ENCODE measurements around the gene CCDC183.
"Not testable (repeated sequence)": the region's sequence is repeated elsewhere in the genome, so short reads cannot be mapped to it uniquely, and the experiment has no call there.

CCDC183 gene

GRCh38 chr9:136785565-136786355 is 10.4 kb upstream of the CCDC183 start:
- DNase-seq = not testable (repeated sequence)

DNA sequence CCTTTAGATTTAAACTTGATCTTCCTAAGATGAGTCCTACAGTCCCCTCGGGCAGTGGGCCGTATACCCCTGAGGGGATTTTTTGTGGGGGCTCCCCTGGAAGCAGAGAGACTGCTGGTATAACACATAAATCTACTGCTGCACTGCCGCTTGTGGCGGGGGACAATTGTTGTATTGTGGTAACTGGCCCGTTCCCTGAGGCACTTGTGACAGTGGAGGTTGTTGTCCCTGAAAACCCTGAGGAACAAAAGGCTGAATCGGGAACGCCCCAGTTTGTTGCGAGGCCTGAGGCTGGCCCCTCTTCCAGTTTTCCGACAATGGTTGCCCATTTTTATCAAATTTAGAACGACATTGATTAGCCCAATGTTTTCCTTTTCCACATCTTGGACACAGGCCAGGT is 9.7 kb upstream of the CCDC183 start:
- no peak for DNase-seq

DNA sequence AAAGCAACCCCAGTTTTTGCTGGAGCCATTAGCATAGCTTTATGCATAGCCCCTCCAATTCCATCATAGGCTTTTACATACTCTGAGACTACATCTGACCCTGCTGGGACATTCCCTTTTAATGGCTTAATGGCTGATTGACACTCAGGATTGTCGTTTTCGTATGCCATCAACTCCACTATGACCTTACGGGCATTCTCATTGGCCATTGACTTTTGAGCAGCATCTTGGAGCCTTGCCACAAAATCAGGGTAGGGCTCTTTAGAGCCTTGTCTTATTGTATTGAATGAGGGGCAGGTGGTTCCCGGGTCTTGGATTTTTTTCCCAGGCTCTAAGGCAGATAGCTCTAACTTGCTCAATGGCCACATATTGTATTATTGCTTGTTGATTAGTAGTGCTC is 9.2 kb upstream of the CCDC183 start:
- not testable (repeated sequence) for DNase-seq

DNA sequence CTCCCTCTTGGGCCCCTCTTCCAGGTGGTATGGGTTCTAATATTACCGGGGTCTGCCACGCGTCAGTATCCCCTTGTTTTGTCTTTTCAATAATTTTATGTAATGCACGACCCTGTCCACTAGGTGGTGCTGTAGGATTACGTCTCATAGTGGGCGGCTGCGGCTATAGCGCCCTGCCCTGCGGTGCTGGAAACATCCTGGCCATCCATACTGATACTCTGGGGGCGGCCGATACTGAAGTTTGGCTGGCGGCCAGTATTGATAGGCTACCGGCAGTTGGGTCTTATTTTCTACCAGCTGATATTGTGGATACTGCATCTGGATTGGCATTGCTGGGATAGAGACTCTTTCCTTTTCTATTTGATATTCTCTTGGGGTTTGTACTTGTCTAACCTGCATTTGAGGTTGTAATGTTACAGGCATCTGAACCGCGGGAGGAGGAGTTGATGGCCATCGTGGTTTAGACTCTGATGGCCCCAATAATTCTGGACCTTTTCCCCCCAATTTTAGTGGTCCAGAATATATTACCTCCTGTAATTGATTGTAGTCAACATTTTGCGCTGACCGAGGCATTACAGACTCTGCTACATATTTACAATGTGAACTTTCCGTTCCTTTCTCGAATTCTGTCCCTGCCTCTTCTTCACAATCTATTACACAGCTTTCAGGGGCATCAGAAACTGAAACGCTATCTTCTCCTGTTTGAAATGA is 8.3 kb upstream of the CCDC183 start:
- DNase-seq = peak; percentile 69

DNA sequence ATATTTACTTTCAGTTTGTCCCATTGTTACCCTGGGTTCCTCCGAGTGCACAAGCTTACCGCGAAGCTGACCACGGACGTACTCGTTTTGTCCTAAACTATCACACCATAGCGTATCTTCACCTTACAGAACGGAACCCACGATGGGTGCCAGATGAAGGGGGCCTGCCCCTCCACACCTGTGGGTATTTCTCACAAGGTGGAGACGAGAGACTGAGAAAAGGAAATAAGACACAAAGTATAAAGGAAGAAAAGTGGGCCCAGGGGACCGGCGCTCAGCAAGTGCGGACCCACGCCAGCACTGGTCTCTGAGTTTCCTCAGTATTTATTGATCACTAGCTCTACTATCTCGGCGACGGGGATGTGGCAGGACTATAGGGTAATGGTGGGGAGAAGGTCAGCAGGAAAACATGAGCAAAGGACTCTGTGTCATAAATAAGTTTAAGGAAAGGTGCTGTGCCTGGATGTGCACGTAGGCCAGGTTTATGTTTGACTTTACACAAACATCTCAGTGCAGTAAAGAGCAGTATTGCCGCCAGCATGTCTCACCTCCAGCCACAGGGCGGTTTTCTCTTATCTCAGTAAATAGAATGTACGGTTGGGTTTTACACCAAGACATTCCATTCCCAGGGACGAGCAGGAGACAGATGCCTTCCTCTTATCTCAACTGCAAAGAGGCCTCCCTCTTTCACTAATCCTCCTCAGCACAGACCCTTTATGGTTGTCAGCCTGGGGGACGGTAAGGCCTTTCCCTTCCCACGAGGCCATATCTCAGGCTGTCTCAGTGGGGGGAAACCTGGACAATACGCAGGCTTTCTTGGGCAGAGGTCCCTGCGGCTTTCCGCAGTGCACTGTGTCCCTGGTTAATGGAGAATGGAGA is 7.3 kb upstream of the CCDC183 start:
- DNase-seq = not testable (repeated sequence)

DNA sequence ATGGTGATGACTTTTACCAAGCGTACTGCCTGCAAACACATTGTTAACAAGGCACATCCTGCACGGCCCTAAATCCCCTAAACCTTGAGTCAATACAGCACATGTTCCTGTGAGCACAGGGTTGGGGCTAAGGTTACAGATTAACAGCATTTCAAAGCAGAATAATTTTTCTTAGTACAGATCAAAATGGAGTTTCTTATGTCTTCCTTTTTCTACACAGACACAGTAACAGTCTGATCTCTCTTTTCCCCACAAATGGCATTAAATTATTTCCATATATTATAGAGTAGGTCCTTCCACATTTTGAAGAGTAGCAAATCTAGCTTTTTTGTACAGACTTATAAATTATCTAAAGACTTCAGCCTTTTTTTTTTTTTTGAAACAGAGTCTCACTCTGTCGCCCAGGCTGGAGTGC is 6.6 kb upstream of the CCDC183 start:
- no peak for DNase-seq

GRCh38 chr9:136790640-136791515 is 5.3 kb upstream of the CCDC183 start, which contains the start of gene TMEM141:
TSS of gene TMEM141 (plus strand) at chr9:136791344. CDS start at chr9:136791371, 27 bp downstream.
- DNase-seq = peak; percentile 98

GRCh38 chr9:136791516-136792276 is 4.4 kb upstream of the CCDC183 start:
- peak; percentile 47 for DNase-seq

- no peak for DNase-seq
Observed at GRCh38 chr9:136792321-136793085, 3.6 kb upstream of the CCDC183 start.

DNA sequence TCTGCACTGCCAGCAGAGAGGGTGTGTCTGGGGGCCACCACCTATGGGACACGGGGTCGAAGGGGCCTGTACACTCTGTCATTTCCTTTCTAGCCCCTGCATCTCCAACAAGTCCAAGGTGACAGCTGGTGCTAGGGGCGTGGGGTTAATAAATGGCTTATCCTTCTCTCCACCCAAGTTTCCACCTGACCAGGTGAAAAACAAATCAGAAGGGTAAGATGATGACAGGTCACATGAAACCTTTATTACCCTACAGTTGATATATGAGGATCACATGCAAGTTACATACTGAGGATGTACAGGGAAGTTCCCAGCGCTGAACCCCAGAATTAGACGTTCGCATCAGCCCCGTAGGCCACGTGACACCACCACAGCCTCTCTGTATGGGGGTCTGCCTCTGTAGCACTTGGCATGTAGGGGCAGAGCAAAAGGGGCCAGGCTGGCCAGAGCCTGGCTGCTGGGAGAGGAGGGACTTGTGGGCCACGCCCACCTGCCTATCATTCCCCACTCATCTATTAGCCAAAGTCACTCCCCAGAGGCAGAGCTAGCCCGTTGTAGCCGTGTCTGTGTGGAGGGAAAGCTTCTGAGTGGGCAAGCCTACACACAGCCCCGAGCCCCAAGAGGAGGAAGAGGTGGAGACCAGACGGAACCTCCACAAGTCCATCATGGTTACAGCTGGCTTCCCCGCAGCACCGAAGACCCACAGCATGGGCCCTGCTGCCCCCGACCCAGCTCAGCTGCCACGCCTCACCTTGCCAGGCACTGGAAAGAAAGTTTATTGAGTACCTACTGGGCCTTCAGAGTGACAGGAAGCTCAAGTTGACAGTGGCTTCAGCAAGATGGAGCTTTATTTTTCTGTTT is 2.8 kb upstream of the CCDC183 start:
- no peak for DNase-seq

DNA sequence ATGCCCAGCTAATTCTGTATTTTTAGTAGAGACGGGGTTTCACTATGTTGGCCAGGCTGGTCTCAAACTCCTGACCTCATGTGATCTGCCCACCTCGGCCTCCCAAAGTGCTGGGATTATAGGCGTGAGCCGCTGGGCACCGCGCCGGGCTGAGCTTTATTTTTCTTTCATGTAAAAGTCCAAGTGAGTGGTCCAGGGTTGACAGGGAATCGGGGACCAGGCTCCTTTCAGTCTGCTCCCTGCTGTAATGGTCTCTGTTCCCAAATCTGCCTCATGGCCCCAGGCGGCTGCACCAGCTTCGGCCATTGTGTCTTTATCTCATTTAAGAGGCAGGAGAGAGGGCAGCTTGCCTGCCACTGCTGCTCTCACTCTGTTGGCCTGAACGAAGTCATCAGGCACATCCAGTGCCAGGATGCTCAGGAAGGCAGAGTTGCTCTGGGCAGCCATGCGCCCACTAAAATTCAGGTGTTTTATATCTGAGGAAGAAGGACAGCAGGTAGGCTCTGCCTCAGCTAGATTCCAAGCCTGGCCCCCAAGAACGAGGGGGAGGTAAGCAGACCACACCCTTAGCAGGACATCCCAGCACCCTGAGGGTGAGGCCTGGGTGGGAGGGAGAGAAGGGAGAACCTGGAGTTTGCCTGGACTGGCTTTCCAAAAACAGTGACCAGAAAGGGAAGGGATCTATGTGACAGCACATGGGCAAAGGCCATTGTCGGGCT is 1.7 kb upstream of the CCDC183 start:
- no peak for DNase-seq

DNA sequence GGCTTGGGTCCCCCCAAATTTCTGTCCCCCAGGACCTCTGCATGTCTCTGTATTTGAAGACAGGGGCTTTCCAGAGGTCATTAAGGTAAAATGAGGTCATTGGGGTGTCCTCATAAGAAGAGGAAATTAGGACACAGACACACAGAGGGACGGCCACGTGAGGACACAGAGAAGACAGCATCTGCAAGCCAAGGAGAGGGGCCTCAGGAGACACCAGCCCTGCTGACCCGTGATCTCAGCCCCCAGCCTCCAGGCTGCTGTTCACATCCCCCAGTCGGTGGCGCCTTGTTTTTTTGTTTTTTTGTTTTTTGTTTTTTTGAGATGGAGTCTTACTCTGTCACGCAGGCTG is 1.2 kb upstream of the CCDC183 start:
- DNase-seq = no peak

- not testable (repeated sequence) for DNase-seq
Observed at GRCh38 chr9:136796775-136797347, 723 bp downstream of the CCDC183 start.

DNA sequence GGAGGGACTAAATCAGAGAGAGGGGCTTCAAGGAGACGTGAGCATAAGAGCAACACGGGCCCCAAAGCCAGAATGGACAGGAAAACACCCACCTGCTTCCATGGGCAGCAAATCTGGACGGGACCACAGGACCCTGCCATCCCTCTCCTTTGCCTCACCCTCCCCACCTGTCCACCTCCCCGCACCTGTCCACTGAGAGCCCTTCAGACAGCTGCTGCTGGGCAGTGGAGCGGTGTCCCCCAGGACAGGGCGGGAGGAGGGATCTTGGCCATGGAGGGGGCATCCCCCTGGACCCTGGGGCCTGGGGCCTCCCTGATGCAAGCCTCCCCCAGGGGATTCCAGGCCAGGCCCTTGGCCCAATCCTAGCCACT is 2.6 kb downstream of the CCDC183 start:
- DNase-seq = no peak

GRCh38 chr9:136799079-136799853 is 3.1 kb downstream of the CCDC183 start:
- DNase-seq = no peak

DNA sequence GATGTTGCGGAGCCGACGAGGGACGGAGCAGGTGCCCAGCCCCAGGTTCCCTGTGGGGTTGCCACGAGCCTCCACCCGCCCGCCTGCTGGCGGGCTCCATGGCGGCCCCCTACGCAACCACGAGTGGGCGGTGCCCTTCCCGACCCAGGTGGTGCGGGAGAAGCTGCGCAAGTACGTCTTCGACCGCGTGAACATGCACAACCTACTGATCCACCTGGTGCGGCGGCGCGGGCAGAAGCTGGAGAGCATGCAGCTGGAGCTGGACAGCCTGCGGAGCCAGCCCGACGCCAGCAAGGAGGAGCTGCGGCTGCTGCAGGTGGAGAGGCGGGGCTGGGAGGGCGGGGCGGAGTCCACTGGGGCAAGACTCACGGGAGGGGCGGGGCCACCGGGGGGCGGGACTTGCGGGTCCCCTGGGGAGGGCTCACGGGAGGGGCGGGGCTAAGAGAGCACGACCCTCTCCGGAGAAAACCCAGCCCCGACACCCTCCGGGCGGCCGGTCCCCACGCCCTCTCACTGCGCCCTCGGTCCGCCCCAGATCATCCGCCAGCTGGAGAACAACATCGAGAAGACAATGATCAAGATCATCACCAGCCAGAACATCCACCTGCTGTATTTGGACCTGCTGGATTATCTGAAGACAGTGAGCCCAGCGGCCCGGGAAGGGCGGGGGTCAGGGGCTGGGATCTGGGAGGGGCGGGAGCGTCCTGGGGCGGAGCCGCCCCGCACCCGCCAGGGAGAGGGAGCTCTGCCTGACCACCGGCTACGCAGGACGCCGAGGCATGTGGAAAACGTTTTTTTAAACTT is 3.9 kb downstream of the CCDC183 start:
- no peak for DNase-seq

DNA sequence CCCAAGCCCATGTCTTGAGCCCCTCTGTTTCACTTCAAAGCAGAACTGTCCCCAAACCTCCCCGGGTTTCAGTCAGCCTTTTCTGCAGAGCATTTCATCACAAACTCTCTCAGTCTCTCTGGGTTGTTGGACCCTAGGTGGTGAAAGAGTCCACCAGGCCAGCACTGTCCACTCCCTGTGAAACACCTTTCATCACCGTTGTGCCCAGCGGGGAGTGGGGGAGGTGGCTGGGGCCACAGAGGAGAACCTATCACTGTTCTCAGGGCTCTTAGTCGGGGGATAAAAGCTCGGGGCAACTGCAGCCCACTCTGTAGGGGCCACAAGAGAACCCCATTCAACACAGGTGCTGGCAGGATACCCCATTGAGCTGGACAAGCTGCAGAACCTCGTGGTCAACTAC is 6.2 kb downstream of the CCDC183 start:
- no peak for DNase-seq
